HG03135 (cell line): ENCODE measurements around the gene GUCA2B.

Source experiments
- ATAC-seq: cut with Tn5 transposase; IDR thresholded peaks from one replicate; pipeline ENCODE4 v1.9.1; 2021; ENCODE audit warnings: mild to moderate bottlenecking, moderate library complexity; ENCODE audit not compliant: unreplicated experiment

The GUCA2B gene

DNA sequence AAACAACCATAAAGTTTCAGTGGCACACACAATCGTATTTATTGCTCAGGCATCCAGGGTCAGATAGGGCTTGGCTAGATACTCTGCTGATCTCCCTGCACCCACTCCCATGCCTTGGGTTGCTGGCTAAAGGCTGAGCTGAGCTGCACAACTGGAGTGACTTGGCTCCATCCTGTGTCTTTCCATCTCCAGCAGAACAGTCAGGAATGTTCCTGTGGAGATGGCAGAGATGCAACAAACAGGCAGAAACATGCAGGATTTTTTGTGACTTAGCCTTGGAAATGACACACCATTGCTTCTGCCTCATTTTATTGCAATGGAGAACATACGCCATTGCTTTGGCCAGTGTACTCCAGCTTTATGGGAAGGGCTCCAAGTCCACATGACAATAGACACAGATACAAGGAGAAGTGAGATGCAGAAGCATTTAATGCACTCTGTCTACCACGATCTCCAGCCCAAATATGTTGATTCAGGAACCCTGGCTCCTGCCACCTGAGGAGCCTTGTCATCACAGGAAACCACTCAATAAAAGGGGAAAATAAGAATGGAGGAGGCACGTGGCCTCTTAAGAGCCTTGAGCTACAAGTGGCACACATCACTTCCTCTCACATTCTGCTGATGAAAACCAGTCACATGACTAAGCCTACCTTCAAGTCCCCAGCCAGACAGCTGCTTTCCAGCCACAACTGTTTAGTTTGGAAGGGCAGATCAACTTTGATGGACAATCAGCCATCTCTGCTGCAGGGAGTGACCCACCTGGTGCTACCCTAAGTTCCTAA lies 10.1 kb upstream of the GUCA2B start:
- ATAC-seq: no peak

DNA sequence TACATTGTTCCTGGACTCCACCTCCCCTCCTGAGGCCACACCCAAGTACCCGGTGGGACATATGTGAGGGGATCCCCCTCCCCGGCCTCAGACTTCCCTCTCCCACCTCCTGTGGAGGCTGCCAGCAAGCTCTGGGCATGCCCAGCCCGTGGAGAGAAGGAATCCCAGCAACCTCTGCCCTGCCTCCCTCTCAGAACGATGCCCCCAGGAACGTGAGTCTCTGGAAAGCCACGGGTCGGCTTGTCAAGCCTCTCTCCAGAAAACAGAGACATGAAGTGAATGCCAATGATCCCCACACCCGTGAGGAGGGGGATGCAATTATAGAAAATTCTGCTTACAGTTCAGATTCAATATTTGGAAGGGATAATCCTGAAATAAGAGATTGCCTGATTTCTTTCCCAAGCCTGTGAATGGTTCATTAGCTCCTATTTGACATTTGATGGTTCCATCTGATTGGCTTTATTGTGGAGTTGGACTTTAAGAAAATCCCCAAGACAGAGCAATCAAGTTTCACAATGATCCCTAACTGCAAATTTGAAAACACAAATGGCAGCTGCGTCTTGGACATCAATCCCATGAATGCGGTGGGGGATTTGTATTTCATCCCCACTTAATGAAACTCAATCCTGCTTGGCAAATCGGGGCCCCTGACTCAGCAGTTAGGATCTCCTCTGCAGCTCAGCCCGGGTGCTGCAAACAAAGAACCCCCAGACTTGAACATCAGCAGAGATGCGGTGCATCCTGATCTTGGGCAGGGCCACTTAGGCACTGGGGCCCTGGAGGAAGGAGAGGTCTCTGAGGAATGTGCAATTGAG lies 9.1 kb upstream of the GUCA2B start:
- ATAC-seq: no peak

- no peak for ATAC-seq
Measured at GRCh38 chr1:42144711-42145388, 8.4 kb upstream of the GUCA2B start.

DNA sequence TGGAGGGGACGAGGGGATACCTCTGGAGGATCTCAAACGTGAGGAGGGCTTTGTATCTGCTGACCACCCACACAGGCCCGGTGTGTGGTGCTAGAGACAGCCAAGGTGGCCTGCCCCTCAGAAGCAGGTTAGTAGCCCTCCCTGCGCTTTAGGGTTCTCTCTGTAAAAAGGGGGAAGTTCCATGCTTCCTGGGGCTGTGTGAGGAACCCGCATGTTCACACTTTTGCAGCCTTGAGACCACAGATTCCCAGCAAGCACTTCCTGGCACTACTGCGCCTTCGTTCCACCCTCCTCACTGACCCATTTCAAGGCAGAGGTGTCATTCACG lies 7.9 kb upstream of the GUCA2B start:
- no peak for ATAC-seq

DNA sequence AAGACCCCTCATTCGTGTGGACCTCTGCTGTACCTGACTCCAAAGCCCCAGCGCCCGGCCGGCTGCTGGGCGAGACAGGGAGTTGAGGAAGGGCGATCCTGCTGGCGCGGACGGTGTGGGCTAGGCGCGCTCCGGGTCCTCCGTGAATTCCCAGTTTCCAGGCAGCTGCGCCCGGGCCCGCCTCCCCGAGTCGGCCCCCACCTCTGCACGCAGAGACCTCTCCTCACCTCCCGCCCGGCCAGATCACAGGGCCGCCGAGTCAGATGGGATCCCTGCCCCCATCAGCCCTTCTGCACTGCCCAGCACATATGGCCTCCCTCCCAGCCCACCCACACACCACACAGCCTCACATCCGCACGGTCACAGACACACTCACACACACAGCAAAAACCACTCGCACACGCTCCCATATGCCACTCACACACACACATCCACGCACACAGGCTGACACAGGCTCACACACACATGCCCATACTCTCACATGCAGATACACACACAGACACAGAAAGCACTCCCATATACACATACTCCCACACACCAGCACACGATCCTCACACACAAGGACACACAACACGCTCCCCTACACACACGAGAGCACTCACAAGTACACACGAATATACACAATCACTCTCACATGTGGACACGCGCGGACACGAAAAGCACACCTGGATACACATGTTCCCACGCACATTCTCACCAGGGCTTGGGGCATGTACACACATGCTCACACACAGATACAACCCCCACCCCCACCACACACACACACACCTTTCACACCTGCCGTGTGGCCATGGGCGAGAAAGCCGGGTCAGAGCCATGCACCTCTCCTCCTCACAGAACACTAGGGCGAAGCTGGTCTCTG lies 7.2 kb upstream of the GUCA2B start:
- ATAC-seq: no peak

DNA sequence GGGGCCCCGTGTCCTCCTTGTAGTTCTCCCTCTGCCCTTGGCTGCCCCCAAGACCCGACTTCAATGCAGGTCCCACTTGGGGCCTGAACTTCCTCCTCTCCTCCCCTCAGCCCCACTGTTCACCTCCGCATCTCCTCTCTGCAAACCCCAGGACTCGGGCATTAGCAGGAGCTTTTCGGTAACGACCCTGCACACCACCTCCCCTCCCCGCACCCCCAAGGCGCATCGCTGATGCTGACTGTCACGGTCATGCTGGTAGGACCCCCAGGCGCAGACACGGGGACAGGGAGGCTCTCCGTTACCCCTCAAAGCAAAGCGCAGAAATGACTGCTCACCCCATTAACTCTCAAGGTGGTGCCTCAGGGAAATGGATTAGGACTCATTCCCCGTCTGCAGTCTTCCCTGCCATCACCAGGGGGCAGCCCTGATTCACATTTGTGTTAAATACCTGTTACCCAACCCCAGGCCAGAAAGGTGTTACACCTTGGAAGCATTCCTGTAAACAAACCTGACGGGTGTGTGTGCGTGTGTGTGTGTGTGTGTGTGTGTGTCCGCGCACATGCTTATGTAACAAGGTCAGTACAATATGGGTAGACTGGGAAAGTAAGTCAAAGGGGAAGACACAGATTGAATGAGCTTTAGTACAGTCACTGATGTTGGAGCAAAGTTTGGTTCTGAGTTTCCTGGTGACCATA lies 6.4 kb upstream of the GUCA2B start:
- no peak for ATAC-seq

DNA sequence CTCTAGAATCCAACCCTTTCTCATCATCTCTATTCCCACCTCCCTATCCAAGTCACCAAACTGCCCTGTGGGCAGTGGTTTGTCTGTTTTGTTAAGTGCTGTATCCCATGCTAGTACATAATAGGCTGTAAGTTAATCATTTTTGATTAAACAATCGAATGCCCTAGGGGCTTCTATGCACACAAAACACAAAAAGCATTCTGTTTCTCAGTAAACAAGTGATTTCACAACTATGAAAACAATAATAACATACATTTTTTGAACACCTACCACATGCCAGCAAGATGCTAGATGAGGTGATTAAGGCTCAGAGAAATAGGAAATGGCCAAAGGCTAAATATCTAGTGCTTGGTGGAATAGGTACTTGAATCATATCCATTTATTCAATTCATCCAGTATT lies 5.0 kb upstream of the GUCA2B start:
- no peak for ATAC-seq

- no peak for ATAC-seq
Measured at GRCh38 chr1:42150651-42151050, 2.6 kb upstream of the GUCA2B start.

- ATAC-seq: no peak
Measured at GRCh38 chr1:42152119-42152518, 1.1 kb upstream of the GUCA2B start.

GRCh38 chr1:42153624-42154023 lies 414 bp downstream of the GUCA2B start:
- ATAC-seq: no peak

- ATAC-seq: no peak
Measured at GRCh38 chr1:42154685-42155084, 1.5 kb downstream of the GUCA2B start.

DNA sequence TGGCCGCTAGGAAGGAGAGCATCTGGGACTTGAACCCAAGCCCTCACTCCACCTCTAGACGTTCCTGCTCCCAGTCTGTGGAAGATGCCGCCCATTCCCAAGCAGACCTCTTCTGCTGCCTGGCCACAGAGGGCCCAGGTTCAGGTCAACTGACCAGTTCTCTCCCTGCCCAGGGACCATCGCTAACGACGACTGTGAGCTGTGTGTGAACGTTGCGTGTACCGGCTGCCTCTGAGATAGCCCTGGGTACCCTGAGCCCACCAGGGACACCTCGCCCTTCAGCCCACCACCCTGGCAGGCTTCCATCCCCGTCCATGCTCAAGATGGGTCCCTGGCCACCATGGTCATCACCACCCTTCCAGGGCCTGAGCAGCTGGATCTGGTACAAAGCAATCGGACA lies 2.2 kb downstream of the GUCA2B start:
- ATAC-seq: no peak

DNA sequence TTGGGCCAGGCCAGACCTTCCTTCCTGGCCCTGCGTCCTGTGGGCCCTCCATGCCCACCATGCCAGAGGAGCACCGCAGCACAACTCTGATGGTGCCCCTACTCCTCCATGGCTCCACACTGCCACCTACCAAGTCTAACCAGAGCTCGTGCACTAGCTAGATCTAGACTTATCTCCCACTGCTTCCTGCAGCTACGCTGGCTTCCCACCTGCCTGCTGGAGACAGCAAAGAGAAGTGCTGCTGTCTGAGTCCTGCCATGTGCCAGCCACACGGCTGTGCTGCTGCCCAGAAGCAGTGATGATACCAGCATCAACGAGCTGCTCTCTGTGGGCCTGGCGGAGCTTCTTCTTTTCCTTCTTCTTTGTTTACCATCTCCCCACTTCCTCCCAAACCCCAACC lies 4.5 kb downstream of the GUCA2B start:
- no peak for ATAC-seq

DNA sequence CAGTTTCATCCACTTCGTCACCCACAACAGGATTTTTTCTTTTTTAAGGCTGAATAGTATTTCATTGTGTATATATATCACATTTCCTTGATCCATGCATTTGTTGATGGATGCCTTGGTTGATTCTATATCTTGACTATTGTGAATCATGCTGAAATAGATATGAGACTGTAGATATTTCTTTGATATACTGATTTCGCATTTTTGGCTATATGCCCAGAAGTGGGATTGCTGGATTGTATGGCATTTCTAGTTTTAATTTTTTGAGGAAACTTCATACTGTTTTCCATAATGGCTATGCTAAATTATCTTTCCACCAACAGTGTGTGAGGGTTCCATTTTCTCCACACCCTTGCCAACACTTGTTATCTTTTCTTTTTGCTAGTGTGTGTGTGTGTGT lies 5.0 kb downstream of the GUCA2B start:
- ATAC-seq: no peak

DNA sequence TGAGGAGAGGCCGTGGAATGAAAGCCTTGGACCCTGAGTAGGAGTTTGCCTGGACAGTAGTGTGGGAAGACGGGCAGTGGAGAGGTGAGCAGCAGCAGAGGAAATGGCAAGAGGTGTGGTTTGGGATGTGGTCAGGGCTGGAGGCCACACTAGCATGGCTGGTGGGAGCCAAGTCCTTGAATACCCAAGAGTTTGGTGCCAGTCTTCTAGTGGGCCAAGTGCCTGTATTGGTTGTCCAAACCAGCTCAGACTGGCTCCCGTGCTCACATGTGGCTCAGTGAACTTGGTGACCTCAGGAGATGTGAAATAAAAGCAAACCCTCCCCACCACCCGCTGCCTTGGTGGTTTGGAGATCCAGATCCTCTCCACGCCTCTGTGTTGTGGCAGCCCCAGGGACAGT lies 9.0 kb downstream of the GUCA2B start:
- ATAC-seq: no peak

GRCh38 chr1:42163114-42163513 lies 9.9 kb downstream of the GUCA2B start:
- ATAC-seq: no peak

DNA sequence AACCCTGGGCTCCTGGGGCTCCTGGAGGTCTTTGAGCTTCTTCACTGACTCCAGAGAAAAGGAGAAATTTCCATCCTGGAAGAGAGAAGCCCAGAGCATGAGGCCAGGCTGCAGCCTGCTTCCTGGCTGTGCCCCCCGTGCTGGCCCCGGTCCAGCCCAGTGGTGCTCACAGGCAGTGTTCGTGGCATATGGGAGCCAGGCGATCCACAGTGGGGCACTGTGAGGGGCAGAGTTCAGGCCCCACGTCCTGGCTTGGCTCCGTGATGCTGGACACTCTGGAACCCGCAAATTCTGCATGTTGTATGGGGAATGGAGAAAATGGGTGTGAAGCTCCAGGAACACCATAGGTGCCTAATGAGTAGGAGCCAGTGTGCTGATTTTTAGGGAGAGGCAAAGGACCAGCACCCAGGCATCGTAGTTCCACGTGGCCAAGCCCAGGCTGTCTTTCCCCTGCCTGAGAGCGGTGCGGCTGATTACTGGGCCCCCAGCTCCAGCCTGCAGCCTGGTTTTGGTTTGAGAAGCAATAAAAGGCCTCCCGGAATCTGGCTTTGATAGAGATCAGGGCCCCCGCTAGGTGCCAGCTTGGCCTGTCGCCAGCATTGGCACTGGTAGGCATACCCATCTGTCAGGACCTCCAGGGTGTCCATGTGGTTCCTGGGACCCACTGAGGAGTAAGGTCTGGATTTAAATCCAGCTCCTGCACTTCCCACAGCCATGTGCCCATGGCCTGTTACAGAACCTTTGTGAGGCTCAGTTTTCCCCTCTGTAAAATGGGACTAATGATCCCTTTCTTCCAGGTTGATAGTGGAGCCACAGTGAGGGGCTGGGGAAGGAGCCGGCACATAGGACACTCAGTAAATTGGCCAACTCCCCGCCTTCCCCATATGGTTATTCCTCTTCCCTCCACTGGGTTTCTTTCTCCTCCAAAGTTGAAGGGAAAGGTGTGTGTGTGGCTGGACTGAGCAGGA lies 10.6 kb downstream of the GUCA2B start:
- no peak for ATAC-seq

DNA sequence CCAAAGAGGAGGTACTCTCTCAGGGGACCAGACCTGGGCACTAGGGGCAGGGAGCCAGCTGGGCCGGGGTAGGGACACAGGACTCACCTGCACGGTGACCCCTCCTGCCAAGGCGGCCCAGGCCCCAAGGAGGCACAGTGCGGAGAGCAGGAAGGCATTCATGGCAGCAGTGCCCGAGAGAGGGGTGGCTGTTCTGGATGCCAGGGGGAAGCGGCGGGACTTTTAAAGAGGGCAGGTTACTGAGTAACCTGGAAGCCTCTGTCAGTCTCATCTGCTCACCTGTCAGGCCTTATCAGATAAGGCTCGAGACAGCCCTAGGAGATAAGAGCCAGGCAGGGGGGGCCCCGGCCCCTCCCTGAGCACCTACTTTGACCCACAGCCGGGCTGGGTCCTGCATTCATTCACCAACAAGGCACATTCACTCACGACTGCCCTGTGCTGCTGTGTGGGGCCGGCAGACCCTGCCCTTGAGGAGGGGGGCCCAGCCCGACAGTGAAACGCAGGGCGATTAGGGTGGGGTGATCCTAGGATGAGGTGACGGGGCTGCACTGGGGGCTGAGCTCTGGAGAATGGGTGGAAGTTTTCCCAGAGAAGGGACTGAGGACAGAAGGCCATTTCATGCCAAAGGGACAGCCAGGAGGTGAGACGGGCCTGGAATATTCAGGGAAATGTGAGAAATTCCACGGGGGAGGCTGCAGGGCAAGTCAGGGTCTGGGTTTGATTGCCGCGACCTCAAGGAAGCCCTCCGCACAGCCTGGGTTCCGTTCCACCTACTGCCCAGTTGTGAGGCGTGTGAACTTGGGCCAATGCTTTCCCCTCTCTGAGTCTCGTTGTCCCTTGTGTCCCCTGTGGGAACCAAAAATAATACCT lies 11.6 kb downstream of the GUCA2B start, which contains the start of gene GUCA2A:
TSS of gene GUCA2A (minus strand) at position 195 of the 870 bp plus-strand sequence. CDS start at position 162, 33 bp downstream.
- no peak for ATAC-seq
